Measurements from ENCODE around the gene SLC30A9.

The SLC30A9 gene

GRCh38 chr4:41998019-41998418, 7.7 kb downstream of the SLC30A9 start:
- no peak for DNase-seq

GRCh38 chr4:41999321-41999720, 9.0 kb downstream of the SLC30A9 start:
- intact Hi-C loops (cut with DNase I): no loop called here

More at GRCh38 chr4:41998019-41998418, 7.7 kb downstream of the SLC30A9 start:
- intact Hi-C loops (cut with DNase I): no loop called here

GRCh38 chr4:42008011-42008786, 17.9 kb downstream of the SLC30A9 start:
- no peak for DNase-seq
- intact Hi-C loops (cut with DNase I): no loop called here

More at GRCh38 chr4:41999321-41999720, 9.0 kb downstream of the SLC30A9 start:
- no peak for DNase-seq

GRCh38 chr4:42015438-42015837, 25.1 kb downstream of the SLC30A9 start:
- no peak for DNase-seq
- intact Hi-C loops (cut with DNase I): no loop called here

- DNase-seq: no peak
- intact Hi-C loops (cut with DNase I): no loop called here
These were observed 28.1 kb downstream of the SLC30A9 start for GRCh38 chr4:42018451-42018850.

- no peak for DNase-seq
- intact Hi-C loops (cut with DNase I): no loop called here
These were observed 58.1 kb downstream of the SLC30A9 start for GRCh38 chr4:42048394-42048793.

- intact Hi-C loops (cut with DNase I): no loop called here
- no peak for DNase-seq
These were observed 60.4 kb downstream of the SLC30A9 start for GRCh38 chr4:42050516-42051249.

- DNase-seq: no peak
- intact Hi-C loops (cut with DNase I): no loop called here
These were observed 76.1 kb downstream of the SLC30A9 start for GRCh38 chr4:42066402-42066801.

- intact Hi-C loops (cut with DNase I): no loop called here
- DNase-seq: no peak
These were observed 76.9 kb downstream of the SLC30A9 start for GRCh38 chr4:42067264-42067663.

GRCh38 chr4:42070463-42070862, 80.1 kb downstream of the SLC30A9 start:
- no peak for DNase-seq
- intact Hi-C loops (cut with DNase I): no loop called here

- DNase-seq: no peak
- intact Hi-C loops (cut with DNase I): no loop called here
These were observed 84.0 kb downstream of the SLC30A9 start for GRCh38 chr4:42074294-42074693.

- intact Hi-C loops (cut with DNase I): no loop called here
- DNase-seq: no peak
These were observed 88.0 kb downstream of the SLC30A9 start for GRCh38 chr4:42078184-42078801.

- DNase-seq: no peak
- intact Hi-C loops (cut with DNase I): no loop called here
These were observed 90.0 kb downstream of the SLC30A9 start for GRCh38 chr4:42080306-42080705.

GRCh38 chr4:42083816-42084215, 93.5 kb downstream of the SLC30A9 start:
- intact Hi-C loops (cut with DNase I): no loop called here
- no peak for DNase-seq

- DNase-seq: no peak
These were observed 98.1 kb downstream of the SLC30A9 start for GRCh38 chr4:42088386-42088785.

GRCh38 chr4:42101446-42101975, 111.2 kb downstream of the SLC30A9 start:
- intact Hi-C loops (cut with DNase I): no loop called here

More at GRCh38 chr4:42088386-42088785, 98.1 kb downstream of the SLC30A9 start:
- intact Hi-C loops (cut with DNase I): no loop called here

GRCh38 chr4:42104521-42104920, 114.2 kb downstream of the SLC30A9 start:
- intact Hi-C loops (cut with DNase I): no loop called here
- DNase-seq: no peak

More at GRCh38 chr4:42101446-42101975, 111.2 kb downstream of the SLC30A9 start:
- no peak for DNase-seq

- intact Hi-C loops (cut with DNase I): no loop called here
- DNase-seq: no peak
These were observed 122.5 kb downstream of the SLC30A9 start for GRCh38 chr4:42112846-42113245.

- DNase-seq: no peak
- intact Hi-C loops (cut with DNase I): no loop called here
These were observed 129.6 kb downstream of the SLC30A9 start for GRCh38 chr4:42119886-42120285.

- DNase-seq: no peak
- intact Hi-C loops (cut with DNase I): no loop called here
These were observed 131.9 kb downstream of the SLC30A9 start for GRCh38 chr4:42122237-42122636.

GRCh38 chr4:42123071-42123644, 132.8 kb downstream of the SLC30A9 start:
- DNase-seq: no peak
- intact Hi-C loops (cut with DNase I): no loop called here

Data from posterior cingulate gyrus (tissue), 11 donors.